Spleen (tissue), 7 donors: ENCODE measurements around the gene PCSK6.

ENCODE experiments used
- CTCF ChIP-seq, 11 experiments: fragments of 200-600 bp in 7 of 11; fragments of 450-650 bp in 4 of 11; sonication (generic) in 4 of 11; IDR thresholded peaks in 8 of 11; conservative IDR thresholded peaks in 3 of 11; 1 replicate in 7 of 11; 2 replicates in 4 of 11; pipeline versions ENCODE4 v1.4.0 to v1.8.0; 2016 to 2021; ENCODE audit warnings: antibody characterized with exemption in 11 of 11, inconsistent platforms in 4 of 11, mild to moderate bottlenecking in 1 of 11
- POLR2A ChIP-seq, 3 donors: fragments of 450-650 bp; IDR thresholded peaks; one replicate each; pipeline ENCODE4 v1.5.1; 2017; ENCODE audit warnings: antibody characterized with exemption in 3 of 3, mild to moderate bottlenecking in 1 of 3
- POLR2AphosphoS5 ChIP-seq, 3 donors: sonication (generic); formaldehyde crosslinking; IDR thresholded peaks; one replicate each; pipeline ENCODE4 v1.5.1; 2017; ENCODE audit warnings: antibody characterized with exemption in 3 of 3
- donor health status: DM: no; HTN: no; CAD: no; lungs with moderate emphysema.
- donor health status: DM: no; HTN: no; CAD: no.
- donor health status: DM: no; HTN: no; CAD: no.

DNA sequence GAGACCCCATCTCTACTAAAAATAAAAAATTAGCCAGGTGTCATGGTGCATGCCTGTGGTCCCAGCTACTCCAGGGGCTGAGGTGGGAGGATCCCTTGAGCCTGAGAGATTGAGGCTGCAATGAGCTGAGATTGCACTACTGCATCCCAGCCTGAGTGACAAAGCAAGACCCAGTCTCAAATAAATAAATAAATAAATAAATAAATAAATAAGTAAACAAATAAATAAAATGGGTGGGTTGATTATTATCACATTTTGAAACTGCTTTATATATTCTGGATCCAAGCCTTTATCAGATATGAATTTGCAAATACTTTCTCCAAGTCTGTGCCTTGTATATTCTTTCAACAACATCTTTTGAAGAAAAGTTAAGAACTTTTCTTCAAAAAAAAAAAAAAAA, 22.2 kb upstream of the PCSK6 start:
- TF ChIP-seq CTCF (IDR thresholded peaks at IDR 0.05 in 8 of 11, conservative IDR thresholded peaks at IDR 0.05 in 3 of 11) (no peak), POLR2A (IDR thresholded peaks at IDR 0.05) (no peak), POLR2AphosphoS5 (IDR thresholded peaks at IDR 0.05) (no peak)
